ENCODE data around the gene NUP153.

NUP153 gene

GRCh38 chr6:17721671-17722070, 14.9 kb upstream of the NUP153 start:
- no peaks in the 10 kb centered on the region for H3F3A ChIP-seq (ENCODE audit: control insufficient read depth, insufficient read depth)
- H3K36me3 ChIP-seq (ENCODE audit: control insufficient read depth, low read length): no peaks in the 10 kb centered on the region
- TF ChIP-seq EZH2phosphoT487 (IDR thresholded peaks at IDR 0.05; ENCODE audit: borderline replicate concordance, low read length) (no peak), CTCF (IDR thresholded peaks at IDR 0.05; ENCODE audit: low read depth, low read length, poor library complexity, severe bottlenecking) (no peak)
- no peaks in the 10 kb centered on the region for H3K4me1 ChIP-seq (ENCODE audit: control insufficient read depth, low read length)
- H4K20me1 ChIP-seq (ENCODE audit: control insufficient read depth, insufficient read depth, low read depth, low read length): no peaks in the 10 kb centered on the region
- no peaks in the 10 kb centered on the region for H3K79me2 ChIP-seq (ENCODE audit: control insufficient read depth, low read length)
- no peaks in the 10 kb centered on the region for H3K9me3 ChIP-seq (ENCODE audit: control insufficient read depth, insufficient read depth, low read length)
- H3K4me2 ChIP-seq (ENCODE audit: low read length): no peak overlapping the region
- H3K4me3 ChIP-seq (ENCODE audit: low read length): no peak overlapping the region
- no peak overlapping the region for H3K27ac ChIP-seq (ENCODE audit: low read depth, low read length)
- H3K9me2 ChIP-seq (replicated peaks; ENCODE audit: control insufficient read depth, low read length): no peaks in the 10 kb centered on the region
- no peaks in the 10 kb centered on the region for H3K27me3 ChIP-seq (ENCODE audit: control insufficient read depth, low read length)

- Histone ChIP-seq H3K79me2 (ENCODE audit: control insufficient read depth, low read length) (no peaks in the 10 kb centered on the region), H3K9me3 (ENCODE audit: control insufficient read depth, insufficient read depth, low read length) (no peaks in the 10 kb centered on the region), H3K9me2 (replicated peaks; ENCODE audit: control insufficient read depth, low read length) (no peaks in the 10 kb centered on the region), H3K4me3 (ENCODE audit: low read length) (no peak overlapping the region), H3K27me3 (ENCODE audit: control insufficient read depth, low read length) (no peaks in the 10 kb centered on the region), H3K4me2 (ENCODE audit: low read length) (no peak overlapping the region), H4K20me1 (ENCODE audit: control insufficient read depth, insufficient read depth, low read depth, low read length) (no peaks in the 10 kb centered on the region), H3K4me1 (ENCODE audit: control insufficient read depth, low read length) (no peaks in the 10 kb centered on the region), H3K27ac (ENCODE audit: low read depth, low read length) (no peak overlapping the region), H3F3A (ENCODE audit: control insufficient read depth, insufficient read depth) (no peaks in the 10 kb centered on the region), H3K36me3 (ENCODE audit: control insufficient read depth, low read length) (no peaks in the 10 kb centered on the region)
- no peak for TF ChIP-seq CTCF (IDR thresholded peaks at IDR 0.05; ENCODE audit: low read depth, low read length, poor library complexity, severe bottlenecking)
- TF ChIP-seq EZH2phosphoT487 (IDR thresholded peaks at IDR 0.05; ENCODE audit: borderline replicate concordance, low read length): no peak
These were observed 12.8 kb upstream of the NUP153 start for GRCh38 chr6:17719323-17720041.

- no peaks in the 10 kb centered on the region for H3K27me3 ChIP-seq (ENCODE audit: control insufficient read depth, low read length)
- no peaks in the 10 kb centered on the region for H3K9me3 ChIP-seq (ENCODE audit: control insufficient read depth, insufficient read depth, low read length)
- no peak overlapping the region for H3K4me2 ChIP-seq (ENCODE audit: low read length)
- H3K9me2 ChIP-seq (replicated peaks; ENCODE audit: control insufficient read depth, low read length): no peaks in the 10 kb centered on the region
- no peaks in the 10 kb centered on the region for H3F3A ChIP-seq (ENCODE audit: control insufficient read depth, insufficient read depth)
- no peaks in the 10 kb centered on the region for H3K4me1 ChIP-seq (ENCODE audit: control insufficient read depth, low read length)
- H4K20me1 ChIP-seq (ENCODE audit: control insufficient read depth, insufficient read depth, low read depth, low read length): no peaks in the 10 kb centered on the region
- TF ChIP-seq EZH2phosphoT487 (IDR thresholded peaks at IDR 0.05; ENCODE audit: borderline replicate concordance, low read length): no peak
- TF ChIP-seq CTCF (IDR thresholded peaks at IDR 0.05; ENCODE audit: low read depth, low read length, poor library complexity, severe bottlenecking): no peak
- no peaks in the 10 kb centered on the region for H3K36me3 ChIP-seq (ENCODE audit: control insufficient read depth, low read length)
- H3K4me3 ChIP-seq (ENCODE audit: low read length): no peak overlapping the region
- H3K79me2 ChIP-seq (ENCODE audit: control insufficient read depth, low read length): no peaks in the 10 kb centered on the region
- no peak overlapping the region for H3K27ac ChIP-seq (ENCODE audit: low read depth, low read length)
These were observed 9.5 kb upstream of the NUP153 start for GRCh38 chr6:17716221-17716620.

Measured in DOHH2 (cell line).